Measurements from ENCODE around the gene CFAP97D1. TPM values are rescaled to one million over a fixed set of nuclear protein-coding genes. Genes with fewer than 3 reads are reported as not detected.

Gene CFAP97D1
- total and polyA plus RNA-seq, 2 donors (not counting 1 experiment from before 2014, with no cell fraction given), result 0.01 TPM; not detected in 1

DNA sequence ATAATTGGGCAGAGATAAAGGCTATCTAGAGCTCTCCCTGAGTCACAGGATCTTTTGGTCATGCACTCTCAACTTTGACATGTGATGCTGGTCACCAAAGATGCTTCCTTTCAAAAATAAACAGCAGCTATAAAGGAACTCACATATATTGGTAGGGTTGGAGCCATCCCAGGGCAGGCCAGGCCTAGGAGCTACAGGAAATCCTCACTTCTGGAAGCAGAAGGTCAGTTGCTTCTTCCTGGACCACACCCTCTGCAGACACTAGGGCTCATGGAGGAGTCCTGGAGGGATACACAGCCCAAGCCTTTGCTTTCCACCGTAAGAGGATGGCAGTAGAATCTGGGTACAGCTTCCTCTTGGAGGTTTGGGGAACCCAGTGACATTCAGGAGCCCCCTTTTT, 46.3 kb upstream of the CFAP97D1 start:
- Histone ChIP-seq H3K4me1 (ENCODE audit: control insufficient read depth in 2 of 2, insufficient read depth in 2 of 2, low read length in 2 of 2) (no peaks in the 10 kb centered on the region), H3K9ac (ENCODE audit: low read length) (no peak overlapping the region), H3K27ac (ENCODE audit: low read length in 2 of 2) (no peak overlapping the region), H3K4me2 (replicated peaks; ENCODE audit: low read depth, low read length, poor library complexity, severe bottlenecking) (no peak overlapping the region), H4K20me1 (ENCODE audit: control insufficient read depth, insufficient read depth, low read length, poor library complexity, severe bottlenecking) (no peaks in the 10 kb centered on the region), H2AFZ (ENCODE audit: insufficient read depth, low read depth, low read length, poor library complexity, severe bottlenecking) (no peak overlapping the region), H3K9me3 (ENCODE audit: control extremely low read depth in 1 of 3, control insufficient read depth in 2 of 3, insufficient read depth in 1 of 3, low read length in 2 of 3) (no peaks in the 10 kb centered on the region), H3K36me3 (replicated peaks in 1 of 2; ENCODE audit: control extremely low read depth in 1 of 2, control insufficient read depth in 1 of 2, extremely low read depth in 1 of 2, insufficient read depth in 2 of 2, low read length in 1 of 2) (no peaks in the 10 kb centered on the region), H3K27me3 (replicated peaks in 1 of 4; ENCODE audit: control extremely low read depth in 1 of 4, control insufficient read depth in 3 of 4, insufficient read depth in 4 of 4, low read length in 3 of 4) (no peaks in the 10 kb centered on the region), H3K4me3 (ENCODE audit: control extremely low read depth in 1 of 5, extremely low read depth in 1 of 5, insufficient read depth in 1 of 5, low read depth in 2 of 5, low read length in 4 of 5) (no peak overlapping the region), H3K79me2 (ENCODE audit: control insufficient read depth, insufficient read depth, low read length) (no peaks in the 10 kb centered on the region)
- ChIA-PET POLR2A (no interaction called here), CTCF (interaction anchor here (0.8 kb wide), 1 partner anchor 39 kb away, joined by 3 read pairs; no protein-coding TSS in a partner anchor)
- WGBS (ENCODE audit: insufficient coverage), result 89% methylated on average over 1 of the region's 1 CpG
- ATAC-seq (ENCODE audit: low read depth), result no peak
- DNase-seq, result no peak
- no peaks in the 10 kb centered on the region for H3K4me1 Mint-ChIP-seq
- H3K9me3 Mint-ChIP-seq (ENCODE audit: insufficient read depth), result peaks cover 4% of the 10 kb centered on the region
- H3K27me3 Mint-ChIP-seq, result peaks cover 29% of the 10 kb centered on the region
- H3K27ac Mint-ChIP-seq, result no peak overlapping the region
- H3K4me3 Mint-ChIP-seq, result no peak overlapping the region
- intact Hi-C loops (cut with micrococcal nuclease), result no loop called here
- TF ChIP-seq EZH2 (IDR thresholded peaks at IDR 0.05; ENCODE audit: borderline replicate concordance, insufficient read depth, low read depth, low read length, poor library complexity, severe bottlenecking), result no peak
- TF ChIP-seq, protein P1, sequence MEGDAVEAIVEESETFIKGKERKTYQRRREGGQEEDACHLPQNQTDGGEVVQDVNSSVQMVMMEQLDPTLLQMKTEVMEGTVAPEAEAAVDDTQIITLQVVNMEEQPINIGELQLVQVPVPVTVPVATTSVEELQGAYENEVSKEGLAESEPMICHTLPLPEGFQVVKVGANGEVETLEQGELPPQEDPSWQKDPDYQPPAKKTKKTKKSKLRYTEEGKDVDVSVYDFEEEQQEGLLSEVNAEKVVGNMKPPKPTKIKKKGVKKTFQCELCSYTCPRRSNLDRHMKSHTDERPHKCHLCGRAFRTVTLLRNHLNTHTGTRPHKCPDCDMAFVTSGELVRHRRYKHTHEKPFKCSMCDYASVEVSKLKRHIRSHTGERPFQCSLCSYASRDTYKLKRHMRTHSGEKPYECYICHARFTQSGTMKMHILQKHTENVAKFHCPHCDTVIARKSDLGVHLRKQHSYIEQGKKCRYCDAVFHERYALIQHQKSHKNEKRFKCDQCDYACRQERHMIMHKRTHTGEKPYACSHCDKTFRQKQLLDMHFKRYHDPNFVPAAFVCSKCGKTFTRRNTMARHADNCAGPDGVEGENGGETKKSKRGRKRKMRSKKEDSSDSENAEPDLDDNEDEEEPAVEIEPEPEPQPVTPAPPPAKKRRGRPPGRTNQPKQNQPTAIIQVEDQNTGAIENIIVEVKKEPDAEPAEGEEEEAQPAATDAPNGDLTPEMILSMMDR (IDR thresholded peaks at IDR 0.05), result no peak

DNA sequence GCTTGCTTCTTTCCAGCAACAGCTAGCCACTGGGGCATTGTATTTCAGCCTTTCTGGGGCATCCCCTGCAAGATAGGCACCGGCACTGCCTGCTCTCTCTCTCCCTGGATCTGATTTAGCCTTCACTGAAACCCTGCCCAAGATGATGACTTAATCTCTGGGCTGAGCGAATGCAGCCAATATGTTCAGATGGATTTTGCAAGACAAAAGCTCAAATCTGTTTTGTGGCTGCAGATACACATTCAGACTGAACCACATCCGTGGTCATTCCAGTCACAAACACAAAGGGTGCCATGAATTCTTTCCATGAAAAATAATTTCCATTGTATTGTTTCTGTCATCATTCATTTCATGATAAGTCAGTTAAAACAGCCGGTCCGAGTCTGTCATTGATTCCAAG, 45.9 kb upstream of the CFAP97D1 start:
- Mint-ChIP-seq H3K27ac (no peak overlapping the region), H3K9me3 (ENCODE audit: insufficient read depth) (peaks cover 4% of the 10 kb centered on the region), H3K4me3 (no peak overlapping the region), H3K4me1 (no peaks in the 10 kb centered on the region), H3K27me3 (peaks cover 29% of the 10 kb centered on the region)
- 96% methylated on average over 2 of the region's 5 CpGs for WGBS (ENCODE audit: insufficient coverage)
- no peak overlapping the region for H3K27ac ChIP-seq (ENCODE audit: low read length in 2 of 2)
- CTCF ChIA-PET, result interaction anchor here (0.8 kb wide), 1 partner anchor 39 kb away, joined by 3 read pairs; no protein-coding TSS in a partner anchor
- intact Hi-C loops (cut with micrococcal nuclease), result no loop called here
- no peak overlapping the region for H3K9ac ChIP-seq (ENCODE audit: low read length)
- DNase-seq (no peak), ATAC-seq (ENCODE audit: low read depth) (no peak)
- H3K4me1 ChIP-seq (ENCODE audit: control insufficient read depth in 2 of 2, insufficient read depth in 2 of 2, low read length in 2 of 2), result no peaks in the 10 kb centered on the region
- TF ChIP-seq EZH2 (IDR thresholded peaks at IDR 0.05; ENCODE audit: borderline replicate concordance, insufficient read depth, low read depth, low read length, poor library complexity, severe bottlenecking), result no peak
- TF ChIP-seq, protein P1 (IDR thresholded peaks at IDR 0.05), result no peak
- no peaks in the 10 kb centered on the region for H3K9me3 ChIP-seq (ENCODE audit: control extremely low read depth in 1 of 3, control insufficient read depth in 2 of 3, insufficient read depth in 1 of 3, low read length in 2 of 3)
- no peaks in the 10 kb centered on the region for H3K79me2 ChIP-seq (ENCODE audit: control insufficient read depth, insufficient read depth, low read length)
- H3K36me3 ChIP-seq (replicated peaks in 1 of 2; ENCODE audit: control extremely low read depth in 1 of 2, control insufficient read depth in 1 of 2, extremely low read depth in 1 of 2, insufficient read depth in 2 of 2, low read length in 1 of 2), result no peaks in the 10 kb centered on the region
- POLR2A ChIA-PET, result no interaction called here
- H3K4me3 ChIP-seq (ENCODE audit: control extremely low read depth in 1 of 5, extremely low read depth in 1 of 5, insufficient read depth in 1 of 5, low read depth in 2 of 5, low read length in 4 of 5), result no peak overlapping the region
- no peak overlapping the region for H3K4me2 ChIP-seq (replicated peaks; ENCODE audit: low read depth, low read length, poor library complexity, severe bottlenecking)
- H4K20me1 ChIP-seq (ENCODE audit: control insufficient read depth, insufficient read depth, low read length, poor library complexity, severe bottlenecking), result no peaks in the 10 kb centered on the region
- no peak overlapping the region for H2AFZ ChIP-seq (ENCODE audit: insufficient read depth, low read depth, low read length, poor library complexity, severe bottlenecking)
- no peaks in the 10 kb centered on the region for H3K27me3 ChIP-seq (replicated peaks in 1 of 4; ENCODE audit: control extremely low read depth in 1 of 4, control insufficient read depth in 3 of 4, insufficient read depth in 4 of 4, low read length in 3 of 4)

Measured in B cell (primary cell).